PC-9 (cell line): ENCODE measurements around the gene CTNND1. TPM values are rescaled to one million over a fixed set of nuclear protein-coding genes. Genes with fewer than 3 reads are reported as not detected.
A peak's percentile ranks its signal among the peaks of the same experiment; 100 is the strongest.

ENCODE experiments used
- BruUV-seq: library from RNA; stranded (reverse); fragments of 400-500 nt; replicated peaks from 2 replicates; lab custom pipeline; 2021; lab: Mats Ljungman, UMichigan
- CTCF ChIA-PET: fragments of 300-600 bp; sonication (Branson Sonifier 250); formaldehyde crosslinking; loops from one replicate; lab custom pipeline; 2022; ENCODE audit warnings: antibody characterized with exemption; lab: Charles Lee
- POLR2A ChIA-PET: fragments of 300-600 bp; sonication (Branson Sonifier 250); formaldehyde crosslinking; loops from one replicate; lab custom pipeline; 2022; ENCODE audit warnings: antibody characterized with exemption; ENCODE audit not compliant: unreplicated experiment; lab: Charles Lee
- DNase-seq, 2 experiments: peaks; one replicate each; pipeline versions ENCODE4 v3.0.0 to v3.0.0-alpha.2; 2015 to 2022; ENCODE audit warnings: mixed read lengths in 1 of 2
- H2AFZ ChIP-seq: fragments of 200-600 bp; sonication (generic); 2 replicates; pipeline ENCODE4 v1.8.1; 2017; ENCODE audit warnings: antibody characterized with exemption
- H3F3A ChIP-seq: fragments of 200-600 bp; sonication (generic); 2 replicates; pipeline ENCODE4 v1.8.1; 2017; ENCODE audit warnings: antibody characterized with exemption, mild to moderate bottlenecking, low read depth; ENCODE audit not compliant: insufficient read depth
- H3K27ac ChIP-seq: fragments of 200-600 bp; sonication (generic); 2 replicates; pipeline ENCODE4 v1.6.1; 2016; ENCODE audit warnings: mixed run types
- H3K27me3 ChIP-seq: fragments of 200-600 bp; sonication (generic); 2 replicates; pipeline ENCODE4 v1.6.1; 2016; ENCODE audit warnings: low read depth, mixed run types; ENCODE audit not compliant: insufficient read depth
- H3K36me3 ChIP-seq: fragments of 200-600 bp; sonication (generic); 2 replicates; pipeline ENCODE4 v1.6.1; 2016; ENCODE audit warnings: low read depth, mixed run types
- H3K4me1 ChIP-seq: fragments of 200-600 bp; sonication (generic); replicated peaks from 2 replicates; pipeline ENCODE4 v1.6.1; 2016; ENCODE audit warnings: mixed run types; ENCODE audit not compliant: insufficient read depth
- H3K4me2 ChIP-seq: fragments of 200-600 bp; sonication (generic); 2 replicates; pipeline ENCODE4 v1.6.1; 2017; ENCODE audit warnings: mixed run types
- H3K4me3 ChIP-seq: fragments of 200-600 bp; sonication (generic); 2 replicates; pipeline ENCODE4 v1.6.1; 2016; ENCODE audit warnings: mixed run types
- H3K79me2 ChIP-seq: fragments of 200-600 bp; sonication (generic); 2 replicates; pipeline ENCODE4 v1.6.1; 2017; ENCODE audit warnings: low read depth, mixed run types
- H3K9me2 ChIP-seq: fragments of 200-600 bp; sonication (generic); 2 replicates; pipeline ENCODE4 v1.8.1; 2017; ENCODE audit warnings: mild to moderate bottlenecking; ENCODE audit not compliant: insufficient read depth
- H3K9me3 ChIP-seq: fragments of 200-600 bp; sonication (generic); 2 replicates; pipeline ENCODE4 v1.8.1; 2016; ENCODE audit warnings: low read depth; ENCODE audit not compliant: insufficient read depth
- H4K20me1 ChIP-seq: fragments of 200-600 bp; sonication (generic); 2 replicates; pipeline ENCODE4 v1.8.1; 2017; ENCODE audit not compliant: insufficient read depth
- CTCF ChIP-seq: fragments of 200-600 bp; sonication (generic); conservative IDR thresholded peaks from 2 replicates; pipeline ENCODE4 v1.6.1; 2017; ENCODE audit warnings: mixed run types, antibody characterized with exemption, mild to moderate bottlenecking, moderate library complexity
- EZH2 ChIP-seq: fragments of 200-600 bp; sonication (generic); IDR thresholded peaks from 2 replicates; pipeline ENCODE4 v1.8.0; 2017; ENCODE audit warnings: antibody characterized with exemption, low read depth
- intact Hi-C: fragments of 100-400 bp; cut with micrococcal nuclease; formaldehyde crosslinking; loops from one replicate; pipeline ENCODE4 v1.10.0; 2022; ENCODE audit not compliant: unreplicated experiment
- total RNA-seq: library from RNA; stranded (reverse); gene quantifications from 2 replicates; pipeline ENCODE4 v1.2.3, GENCODE V29; 2021

The CTNND1 gene
- total RNA-seq, 1 experiment from 2014 or later, result 340 TPM

GRCh38 chr11:57764021-57764420 lies 2.4 kb downstream of the CTNND1 start:
- Histone ChIP-seq H3K27me3 (no peaks in the 10 kb centered on the region), H2AFZ (no peak overlapping the region), H3K79me2 (peaks cover 74% of the 10 kb centered on the region), H3F3A (peaks cover 16% of the 10 kb centered on the region), H3K9me2 (no peaks in the 10 kb centered on the region), H3K4me3 (peak overlapping the region; percentile 100), H3K4me2 (peak overlapping the region; percentile 87), H3K36me3 (peaks cover 25% of the 10 kb centered on the region), H3K4me1 (peaks cover 46% of the 10 kb centered on the region), H3K9me3 (no peaks in the 10 kb centered on the region), H4K20me1 (peaks cover 52% of the 10 kb centered on the region), H3K27ac (peak overlapping the region; percentile 98)
- POLR2A ChIA-PET, result interaction anchor here (0.7 to 1.9 kb wide), 4 partner anchors 10 to 52 kb away, joined by 4 to 38 read pairs (median 10); partner anchors contain the start of gene MED19
- TF ChIP-seq EZH2 (no peak), CTCF (no peak)
- no TSS peak for BruUV-seq
- no peak for DNase-seq
- intact Hi-C loops, result no loop called here
- CTCF ChIA-PET, result interaction anchor here (0.9 to 2.6 kb wide), 4 partner anchors 8 to 88 kb away, joined by 3 to 25 read pairs (median 5); no protein-coding TSS in a partner anchor

GRCh38 chr11:57764566-57764965 lies 3.0 kb downstream of the CTNND1 start:
- Histone ChIP-seq H2AFZ (no peak overlapping the region), H4K20me1 (peaks cover 57% of the 10 kb centered on the region), H3K79me2 (peaks cover 79% of the 10 kb centered on the region), H3K9me2 (no peaks in the 10 kb centered on the region), H3K9me3 (no peaks in the 10 kb centered on the region), H3K27me3 (no peaks in the 10 kb centered on the region), H3K4me3 (peak overlapping the region; percentile 100), H3K4me2 (peak overlapping the region; percentile 87), H3K4me1 (peaks cover 52% of the 10 kb centered on the region), H3F3A (peaks cover 22% of the 10 kb centered on the region), H3K27ac (peak overlapping the region; percentile 98), H3K36me3 (peaks cover 28% of the 10 kb centered on the region)
- POLR2A ChIA-PET, result interaction anchor here (0.7 to 1.9 kb wide), 4 partner anchors 9 to 53 kb away, joined by 4 to 38 read pairs (median 10); partner anchors contain the start of gene MED19
- CTCF ChIA-PET, result interaction anchor here (0.8 to 2.6 kb wide), 5 partner anchors 8 to 89 kb away, joined by 3 to 25 read pairs (median 3); no protein-coding TSS in a partner anchor
- intact Hi-C loops, result no loop called here
- no peak for TF ChIP-seq EZH2
- TF ChIP-seq CTCF, result no peak
- DNase-seq, result no peak
- BruUV-seq, result no TSS peak

GRCh38 chr11:57764972-57765371 lies 3.4 kb downstream of the CTNND1 start:
- Histone ChIP-seq H3K9me2 (no peaks in the 10 kb centered on the region), H4K20me1 (peaks cover 61% of the 10 kb centered on the region), H3K27ac (peak overlapping the region; percentile 98), H3K36me3 (peaks cover 31% of the 10 kb centered on the region), H3K4me1 (peaks cover 56% of the 10 kb centered on the region), H3K4me3 (peak overlapping the region; percentile 100), H3K79me2 (peaks cover 83% of the 10 kb centered on the region), H3K27me3 (no peaks in the 10 kb centered on the region), H2AFZ (no peak overlapping the region), H3K9me3 (no peaks in the 10 kb centered on the region), H3K4me2 (peak overlapping the region; percentile 87), H3F3A (peaks cover 26% of the 10 kb centered on the region)
- TF ChIP-seq EZH2, result no peak
- no peak for TF ChIP-seq CTCF
- ChIA-PET CTCF (interaction anchor here (0.6 to 2.6 kb wide), 3 partner anchors 20 to 36 kb away, joined by 3 to 25 read pairs (median 7); no protein-coding TSS in a partner anchor), POLR2A (interaction anchor here (1.2 kb wide), 1 partner anchor 16 kb away, joined by 12 read pairs; no protein-coding TSS in a partner anchor)
- no peak for DNase-seq
- intact Hi-C loops, result no loop called here
- BruUV-seq, result no TSS peak
